RPMI8226 (cell line): ENCODE measurements around the gene PHAF1.

Experiments
- DNase-seq: peaks from one replicate; pipeline ENCODE4 v3.0.0-alpha.2; 2015

PHAF1 gene

DNA sequence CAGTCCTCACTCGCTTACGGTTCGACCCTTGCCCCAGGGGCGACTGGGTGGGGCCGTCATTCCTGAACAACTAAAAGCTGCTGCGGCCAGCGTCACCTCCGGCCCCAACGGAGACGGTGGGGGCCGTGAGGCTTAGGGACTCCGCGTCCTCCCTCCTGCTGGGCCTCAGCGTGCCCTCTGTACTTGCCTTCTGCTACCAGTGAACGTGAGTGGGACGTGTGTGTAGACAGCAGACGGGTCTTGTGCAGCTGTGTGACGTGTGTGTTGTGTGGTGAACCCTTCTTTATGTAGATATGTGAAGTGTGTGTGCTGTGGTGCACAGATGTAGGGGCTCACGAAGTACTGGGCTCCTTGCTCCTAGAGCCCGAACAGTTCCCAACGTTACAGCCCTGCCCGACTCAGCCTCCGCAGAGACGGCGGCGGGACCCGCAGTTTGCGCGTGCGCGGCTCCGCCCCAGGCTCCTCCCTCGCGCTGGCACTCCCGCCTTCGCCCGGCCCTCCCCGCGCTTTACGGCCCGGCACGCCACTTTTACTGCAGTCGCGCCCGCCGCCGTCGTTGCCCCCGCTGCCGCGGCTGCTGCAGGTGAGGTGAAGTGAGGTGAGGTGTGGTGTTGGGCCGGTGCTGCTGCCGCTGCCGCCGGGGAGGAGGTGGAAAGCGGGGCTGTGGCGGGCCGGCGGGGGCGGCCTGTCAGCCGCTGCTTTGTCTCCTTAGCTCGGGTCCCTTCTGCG, at the start of gene PHAF1:
PHAF1 (plus strand) TSS at position 535 of the 729 bp plus-strand sequence. CDS start 235 bp downstream, outside the sequence.
- DNase-seq = peak; percentile 96

GRCh38 chr16:67063008-67063407, 46.7 kb upstream of the PHAF1 start:
- DNase-seq = no peak

- DNase-seq = no peak
Measured at GRCh38 chr16:67068212-67068753, 41.5 kb upstream of the PHAF1 start.

DNA sequence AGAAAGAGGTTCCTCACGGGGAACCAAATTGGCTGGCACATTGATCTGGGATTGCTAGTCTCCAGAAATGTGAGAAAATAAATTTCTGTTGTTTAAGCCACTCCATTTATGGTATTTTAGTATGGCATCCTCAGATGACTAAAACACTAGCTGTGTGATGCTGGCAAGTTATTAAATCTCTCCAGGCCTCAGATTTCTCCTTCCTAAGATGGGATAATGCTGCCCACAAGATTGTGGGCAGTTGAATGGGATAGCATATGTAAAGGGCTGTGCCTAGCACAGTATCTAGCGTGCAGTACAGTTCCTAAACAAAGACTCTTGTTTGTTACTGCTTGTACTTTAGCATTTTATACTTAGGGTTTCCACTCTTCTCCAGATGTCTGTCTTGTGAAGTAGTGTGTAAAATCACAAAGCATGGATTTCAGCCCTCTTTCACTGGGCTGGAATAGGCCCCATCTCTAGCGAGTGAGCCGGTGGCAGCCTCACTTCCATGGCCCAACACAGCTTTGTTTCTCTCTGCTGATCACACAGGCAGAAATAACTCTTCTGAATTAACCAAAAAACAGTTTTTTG, 38.2 kb upstream of the PHAF1 start:
- no peak for DNase-seq

DNA sequence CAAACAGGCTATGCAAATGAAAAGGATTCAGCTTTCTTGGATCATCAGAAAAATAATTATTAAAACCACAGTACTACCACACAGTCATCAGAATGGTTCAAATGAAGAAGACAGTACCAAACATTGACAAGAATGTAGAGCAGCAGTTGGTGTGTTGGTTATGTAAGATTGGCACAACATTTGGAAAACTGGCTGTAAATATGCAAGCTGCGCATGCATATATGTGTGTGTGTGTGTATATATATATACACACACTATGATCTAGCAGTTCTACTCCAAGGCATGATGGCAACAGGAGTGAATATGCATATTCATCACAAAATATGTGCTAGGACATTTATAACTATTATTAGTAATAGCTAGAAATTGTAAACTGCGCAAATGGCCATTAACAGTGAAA, 34.4 kb upstream of the PHAF1 start:
- no peak for DNase-seq

DNA sequence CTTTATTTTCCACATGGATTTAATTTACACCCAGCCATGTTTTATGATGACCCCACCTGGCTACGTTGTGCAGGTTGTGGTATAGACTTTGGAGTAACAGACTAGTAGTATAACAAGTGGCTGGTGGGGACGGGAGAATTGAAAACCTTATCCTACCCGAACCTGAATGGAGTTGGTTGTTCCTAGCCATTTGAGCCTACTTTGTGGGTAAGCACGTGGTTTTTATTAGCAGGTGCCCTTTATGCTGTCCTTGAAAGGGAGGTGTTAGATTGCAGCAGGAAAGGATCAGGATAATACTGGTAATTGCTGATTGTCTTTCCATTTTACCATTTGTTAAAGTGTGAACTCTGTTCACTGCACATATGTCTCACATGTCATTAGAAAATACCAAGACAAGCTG, 31.9 kb upstream of the PHAF1 start:
- no peak for DNase-seq

- no peak for DNase-seq
Measured at GRCh38 chr16:67082100-67082499, 27.6 kb upstream of the PHAF1 start.

DNA sequence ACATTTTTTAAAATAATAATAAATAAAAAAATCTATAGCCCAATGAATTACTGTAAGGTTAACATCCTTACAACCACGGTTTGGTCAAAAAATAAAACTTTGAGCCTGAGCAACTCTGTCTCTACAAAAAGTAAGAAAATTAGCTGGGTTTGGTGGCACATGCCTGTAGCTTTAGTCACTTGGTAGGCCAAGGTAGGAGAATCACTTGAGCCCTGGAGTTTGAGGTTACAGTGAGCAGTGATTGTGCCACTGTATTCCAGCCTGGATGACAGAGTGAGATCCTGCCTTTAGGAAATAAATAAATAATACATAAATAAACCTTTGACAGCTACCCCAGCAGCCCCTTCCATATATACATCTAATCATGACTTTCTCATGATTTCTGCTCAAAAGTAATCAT, 26.9 kb upstream of the PHAF1 start:
- no peak for DNase-seq

- DNase-seq = no peak
Measured at GRCh38 chr16:67084345-67085028, 25.3 kb upstream of the PHAF1 start.

- no peak for DNase-seq
Measured at GRCh38 chr16:67086822-67087221, 22.9 kb upstream of the PHAF1 start.

GRCh38 chr16:67087291-67087690, 22.4 kb upstream of the PHAF1 start:
- no peak for DNase-seq

DNA sequence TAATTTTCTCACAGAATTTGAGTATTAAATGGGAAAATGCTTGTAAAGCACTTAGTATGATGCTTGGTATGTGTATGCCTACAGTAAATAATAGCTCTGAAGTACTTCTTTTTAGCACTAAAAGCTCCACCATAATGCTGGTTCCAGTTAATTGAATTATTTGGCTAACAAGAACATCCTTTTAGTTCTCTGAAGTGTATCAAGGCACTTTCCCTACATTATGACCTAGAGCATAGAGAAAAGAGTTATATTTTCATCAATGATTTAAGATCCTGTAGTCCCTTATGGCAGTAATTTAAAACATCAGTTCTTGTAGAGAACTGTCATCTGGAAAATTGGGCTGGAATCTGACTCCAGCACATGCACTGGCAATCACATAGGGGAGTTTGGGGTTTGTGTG, 21.9 kb upstream of the PHAF1 start:
- DNase-seq = no peak

GRCh38 chr16:67088551-67088950, 21.2 kb upstream of the PHAF1 start:
- DNase-seq = no peak

DNA sequence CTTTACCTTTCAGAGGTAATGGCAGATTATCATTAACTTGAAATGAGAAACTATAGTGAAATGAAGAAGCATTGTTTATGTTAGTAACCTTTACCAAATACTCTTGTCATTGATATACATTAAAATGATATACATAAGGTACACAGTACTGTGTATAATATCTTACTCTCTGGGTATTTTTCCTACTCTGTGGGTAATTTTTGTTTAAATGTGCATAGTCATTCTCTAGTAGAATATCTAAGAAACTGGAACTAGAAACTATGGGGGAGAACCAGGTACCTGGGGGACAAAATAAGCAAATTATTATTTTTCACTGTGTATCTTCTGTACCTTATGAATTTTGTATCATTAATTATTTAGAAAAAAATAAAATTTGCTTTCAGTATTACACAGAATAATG, 20.6 kb upstream of the PHAF1 start:
- no peak for DNase-seq

GRCh38 chr16:67091906-67092566, 17.7 kb upstream of the PHAF1 start:
- no peak for DNase-seq

DNA sequence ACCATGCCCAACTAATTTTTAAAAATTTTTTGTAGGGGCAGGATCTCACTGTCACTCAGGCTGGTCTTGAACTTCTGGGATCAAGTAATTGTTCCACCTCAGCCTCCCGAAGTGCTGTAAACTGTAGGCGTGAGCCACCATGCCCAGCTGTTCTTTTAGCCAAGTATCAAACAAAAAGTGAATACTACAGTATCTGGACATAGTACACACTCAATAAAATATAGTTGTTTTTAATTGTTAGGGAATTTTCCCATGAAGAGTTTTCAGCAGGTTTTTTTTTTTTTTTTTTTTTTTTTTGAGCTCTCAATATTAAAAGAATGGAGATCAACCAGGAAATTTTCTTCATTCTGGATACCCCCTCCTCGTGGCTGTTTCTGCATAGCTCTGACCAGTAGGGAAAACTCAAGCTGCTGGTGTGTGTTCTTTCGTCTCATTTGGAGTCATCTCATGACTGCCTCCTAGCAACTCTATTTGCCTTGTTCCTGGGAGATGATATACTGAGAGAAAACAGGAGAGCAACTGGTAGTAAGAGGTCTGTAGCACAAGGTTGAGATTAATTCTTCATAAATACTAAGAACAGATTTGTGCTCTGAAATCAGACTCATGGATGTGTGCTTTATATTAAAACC, 16.5 kb upstream of the PHAF1 start:
- no peak for DNase-seq

- DNase-seq = no peak
Measured at GRCh38 chr16:67098599-67098998, 11.1 kb upstream of the PHAF1 start.

DNA sequence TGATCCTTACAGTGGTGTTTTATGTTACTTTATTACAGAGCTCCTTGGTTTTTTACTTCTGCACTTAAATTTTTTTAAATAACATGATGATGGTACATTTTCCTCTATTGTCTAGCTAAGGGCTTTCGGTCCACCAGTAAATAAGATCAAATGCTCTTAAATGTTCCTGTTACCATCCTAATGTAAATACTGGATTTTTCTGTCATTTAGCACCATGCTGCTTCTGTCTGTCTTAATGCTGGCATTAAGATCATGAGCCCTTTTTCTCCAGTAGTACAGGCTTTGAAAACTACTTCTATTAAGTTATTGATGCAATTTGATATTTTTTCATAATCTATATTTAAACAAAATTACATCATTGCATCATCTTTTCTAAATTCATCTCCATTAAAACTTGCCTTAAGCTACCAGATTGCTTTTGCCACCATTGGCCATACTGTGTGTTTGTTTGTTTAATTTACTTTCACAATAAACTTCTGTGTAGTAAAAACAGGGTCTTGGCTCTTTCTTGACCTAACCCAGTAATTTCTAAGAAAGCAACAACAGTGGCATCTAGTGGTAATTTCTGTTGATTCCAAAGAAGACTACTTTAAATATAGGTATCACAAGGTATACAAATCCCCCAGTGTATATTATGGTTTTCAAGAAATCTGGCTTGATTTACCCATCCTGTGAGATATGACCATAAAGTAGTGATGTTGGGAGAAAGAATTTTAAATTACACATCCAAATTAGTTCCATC, 9.0 kb upstream of the PHAF1 start:
- no peak for DNase-seq

GRCh38 chr16:67101311-67102082, 8.2 kb upstream of the PHAF1 start:
- no peak for DNase-seq

- peak; percentile 29 for DNase-seq
Measured at GRCh38 chr16:67104061-67104460, 5.7 kb upstream of the PHAF1 start.

DNA sequence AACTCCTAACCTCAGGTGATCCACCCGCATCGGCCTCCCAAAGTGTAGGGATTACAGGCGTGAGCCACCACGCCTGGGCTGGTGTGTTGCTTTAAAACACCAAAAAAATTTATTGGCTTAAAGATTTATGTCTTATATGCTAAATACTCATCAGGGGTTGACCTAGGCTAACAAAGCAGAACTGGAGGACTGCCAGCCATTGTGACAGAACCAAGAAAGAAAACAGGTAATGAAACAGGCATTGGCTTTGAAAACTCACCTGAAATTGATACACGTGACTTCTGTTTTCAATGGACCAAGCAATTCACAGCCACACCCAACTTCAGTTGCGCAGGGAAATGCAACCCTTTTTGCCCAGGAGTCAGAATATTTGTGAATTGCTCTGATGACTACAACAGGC, 4.9 kb upstream of the PHAF1 start:
- DNase-seq = peak; percentile 58
